Upper lobe of left lung (tissue), 6 donors: ENCODE results near the gene HS3ST2. TPM values are rescaled to one million over a fixed set of nuclear protein-coding genes. Genes with fewer than 3 reads are reported as not detected.
A peak's percentile ranks its signal among the peaks of the same experiment; 100 is the strongest.

ENCODE experiments used
- ATAC-seq, 2 donors: fragments of 200-7000 bp; cut with Tn5 transposase; one replicate each; pipeline ENCODE4 v1.9.1; 2022; ENCODE audit warnings: mild to moderate bottlenecking in 2 of 2, moderate library complexity in 2 of 2; ENCODE audit not compliant: low FRiP score in 2 of 2
- DNase-seq, 2 donors: peaks; one replicate each; pipeline ENCODE4 v3.0.0-alpha.2; 2019 to 2020
- H3K27ac ChIP-seq, 4 donors: fragments of 200-600 bp; sonication (generic); one replicate each; pipeline ENCODE4 v1.5.1; 2016 to 2019
- H3K27me3 ChIP-seq, 4 donors: fragments of 200-600 bp; sonication (generic); one replicate each; pipeline ENCODE4 v1.5.1; 2017 to 2019
- H3K36me3 ChIP-seq, 4 donors: fragments of 200-600 bp; sonication (generic); one replicate each; pipeline ENCODE4 v1.5.1; 2016 to 2019
- H3K4me1 ChIP-seq, 4 donors: fragments of 200-600 bp; sonication (generic); one replicate each; pipeline ENCODE4 v1.5.1; 2018 to 2019
- H3K4me3 ChIP-seq, 4 donors: fragments of 200-600 bp; sonication (generic); one replicate each; pipeline ENCODE4 v1.5.1; 2017 to 2019; ENCODE audit warnings: mild to moderate bottlenecking in 2 of 4, moderate library complexity in 1 of 4
- H3K9me3 ChIP-seq, 4 donors: fragments of 200-600 bp; sonication (generic); one replicate each; pipeline ENCODE4 v1.5.1; 2018 to 2019
- EP300 ChIP-seq, 4 donors: sonication (generic); formaldehyde crosslinking; IDR thresholded peaks; one replicate each; pipeline ENCODE4 v1.5.1; 2017; ENCODE audit warnings: antibody characterized with exemption in 4 of 4, control low read depth in 2 of 4
- POLR2A ChIP-seq, 4 donors: fragments of 450-650 bp; IDR thresholded peaks; one replicate each; pipeline ENCODE4 v1.5.1; 2016 to 2017; ENCODE audit warnings: antibody characterized with exemption in 4 of 4, mild to moderate bottlenecking in 2 of 4
- POLR2AphosphoS5 ChIP-seq, 2 donors: sonication (generic); formaldehyde crosslinking; IDR thresholded peaks; one replicate each; pipeline ENCODE4 v1.5.1; 2017; ENCODE audit warnings: antibody characterized with exemption in 2 of 2
- WGBS, 2 donors: methylation state at CpG; one replicate each; pipeline ENCODE4 v1.1.5; 2017 to 2018; 5-methylcytosine and 5-hydroxymethylcytosine counted together
- total RNA-seq, 6 donors: library from RNA; depleted of rRNA in 4 of 6; stranded (reverse); fragments of >200 nt in 4 of 6; gene quantifications; one replicate each; pipeline versions ENCODE4 v1.1.0 to v1.2.1, GENCODE V29; 2016 to 2021
- TF ChIP-seq, protein P1 (sequence below), 6 experiments: fragments of 450-650 bp in 4 of 6; fragments of 200-600 bp in 2 of 6; sonication (generic) in 2 of 6; IDR thresholded peaks; one replicate each; pipeline ENCODE4 v1.5.1; 2016 to 2019; ENCODE audit warnings: antibody characterized with exemption in 6 of 6
- donor health status: DM: no; HTN: no; CAD: no; lungs with moderate emphysema.
- donor health status: DM: no; HTN: yes; CAD: no; lungs with severe emphysema.

Gene HS3ST2
- total RNA-seq, 6 donors from 2014 or later: 2.8 to 18.9 (median 5.6) TPM

DNA sequence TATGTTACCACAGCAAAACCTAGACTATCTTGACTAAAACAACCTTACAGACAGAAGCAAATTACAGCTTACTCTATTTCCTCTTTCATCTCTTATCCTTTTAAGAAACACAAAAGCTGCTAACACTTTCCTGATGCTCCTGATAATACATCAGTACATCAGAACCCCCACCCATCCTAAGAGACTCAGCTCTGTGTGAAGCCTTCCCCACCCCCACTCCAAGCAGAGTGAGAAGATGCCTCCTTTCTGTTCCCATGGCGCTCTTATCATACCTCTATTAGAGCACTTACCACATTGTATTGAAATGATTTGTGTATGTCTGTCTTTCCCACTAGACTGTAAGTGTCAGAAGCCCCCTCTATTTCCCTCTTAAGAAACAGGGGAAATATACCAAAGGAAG lies 42.4 kb upstream of the HS3ST2 start:
- Histone ChIP-seq H3K4me1 (no peaks in the 10 kb centered on the region), H3K36me3 (no peaks in the 10 kb centered on the region), H3K27me3 (no peaks in the 10 kb centered on the region), H3K9me3 (no peaks in the 10 kb centered on the region), H3K4me3 (no peak overlapping the region), H3K27ac (no peak overlapping the region)
- no peak for DNase-seq
- ATAC-seq: no peak
- WGBS, 2 donors: 77 to 87% methylated on average over 1 of the region's 1 CpG
- TF ChIP-seq POLR2AphosphoS5 (IDR thresholded peaks at IDR 0.05) (no peak), EP300 (IDR thresholded peaks at IDR 0.05) (no peak), POLR2A (IDR thresholded peaks at IDR 0.05) (no peak)
- TF ChIP-seq, protein P1, sequence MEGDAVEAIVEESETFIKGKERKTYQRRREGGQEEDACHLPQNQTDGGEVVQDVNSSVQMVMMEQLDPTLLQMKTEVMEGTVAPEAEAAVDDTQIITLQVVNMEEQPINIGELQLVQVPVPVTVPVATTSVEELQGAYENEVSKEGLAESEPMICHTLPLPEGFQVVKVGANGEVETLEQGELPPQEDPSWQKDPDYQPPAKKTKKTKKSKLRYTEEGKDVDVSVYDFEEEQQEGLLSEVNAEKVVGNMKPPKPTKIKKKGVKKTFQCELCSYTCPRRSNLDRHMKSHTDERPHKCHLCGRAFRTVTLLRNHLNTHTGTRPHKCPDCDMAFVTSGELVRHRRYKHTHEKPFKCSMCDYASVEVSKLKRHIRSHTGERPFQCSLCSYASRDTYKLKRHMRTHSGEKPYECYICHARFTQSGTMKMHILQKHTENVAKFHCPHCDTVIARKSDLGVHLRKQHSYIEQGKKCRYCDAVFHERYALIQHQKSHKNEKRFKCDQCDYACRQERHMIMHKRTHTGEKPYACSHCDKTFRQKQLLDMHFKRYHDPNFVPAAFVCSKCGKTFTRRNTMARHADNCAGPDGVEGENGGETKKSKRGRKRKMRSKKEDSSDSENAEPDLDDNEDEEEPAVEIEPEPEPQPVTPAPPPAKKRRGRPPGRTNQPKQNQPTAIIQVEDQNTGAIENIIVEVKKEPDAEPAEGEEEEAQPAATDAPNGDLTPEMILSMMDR (IDR thresholded peaks at IDR 0.05): no peak

DNA sequence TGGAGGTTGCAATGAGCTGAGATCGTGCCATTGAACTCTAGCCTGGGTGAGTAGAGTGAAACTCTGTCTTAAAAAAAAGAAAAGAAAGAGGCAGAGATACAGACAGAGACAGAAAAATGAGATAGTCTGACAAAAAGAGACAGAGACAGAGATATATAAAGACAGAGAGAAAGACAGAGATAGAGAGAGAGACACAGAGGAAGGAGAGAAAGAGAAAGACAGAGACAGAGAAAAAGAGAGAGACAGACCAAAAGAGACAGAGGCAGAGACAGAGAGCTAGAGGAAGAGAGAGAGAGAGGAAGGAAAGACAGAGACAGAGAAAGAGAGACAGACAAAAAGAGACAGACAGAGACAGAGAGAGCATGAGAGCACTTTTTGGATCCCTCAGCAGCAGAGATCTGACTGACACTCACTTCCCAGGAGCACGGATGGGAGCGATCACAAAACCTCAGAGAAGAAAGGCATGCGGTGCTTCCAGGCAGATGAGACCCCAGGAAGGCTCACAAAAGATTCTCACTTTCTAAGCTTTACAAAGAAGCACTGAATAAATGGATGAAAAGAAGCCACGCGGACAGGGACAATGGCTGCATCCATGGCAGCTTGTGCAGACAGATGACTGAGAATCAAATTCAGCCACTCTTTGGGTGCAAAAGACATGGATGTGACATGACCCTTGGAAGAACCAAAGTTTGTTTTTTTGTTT lies 38.6 kb upstream of the HS3ST2 start:
- TF ChIP-seq EP300 (IDR thresholded peaks at IDR 0.05): no peak
- WGBS, 2 donors: 39 to 46% methylated on average over 6 of the region's 6 CpGs
- no peaks in the 10 kb centered on the region for H3K4me1 ChIP-seq
- H3K36me3 ChIP-seq: no peaks in the 10 kb centered on the region
- H3K4me3 ChIP-seq: no peak overlapping the region
- no peak overlapping the region for H3K27ac ChIP-seq
- ATAC-seq (no peak), DNase-seq (no peak)
- H3K27me3 ChIP-seq: no peaks in the 10 kb centered on the region
- H3K9me3 ChIP-seq: no peaks in the 10 kb centered on the region

DNA sequence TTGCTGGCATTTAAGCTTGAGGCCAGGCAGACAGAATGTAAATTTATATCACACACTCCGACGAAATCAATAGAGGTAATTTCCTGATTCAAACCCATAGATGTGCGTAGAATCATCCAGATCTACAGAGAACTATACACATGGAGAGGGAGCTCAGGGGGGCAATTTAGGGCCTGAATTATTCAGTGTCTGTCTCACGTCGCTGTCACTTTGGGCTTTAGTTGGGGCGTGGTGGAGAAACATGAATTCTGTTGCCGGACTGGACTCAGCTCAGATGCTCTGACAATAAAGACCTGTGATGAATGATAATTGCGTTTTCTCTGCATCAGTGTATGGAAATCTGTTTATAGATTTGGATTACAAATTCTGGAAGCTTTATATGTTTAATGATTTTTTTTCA lies 32.5 kb upstream of the HS3ST2 start:
- ATAC-seq: no peak
- Histone ChIP-seq H3K4me3 (no peak overlapping the region), H3K36me3 (no peaks in the 10 kb centered on the region), H3K27me3 (no peaks in the 10 kb centered on the region), H3K4me1 (no peaks in the 10 kb centered on the region), H3K9me3 (no peaks in the 10 kb centered on the region), H3K27ac (no peak overlapping the region)
- 79 to 85% methylated on average over 8 of the region's 8 CpGs for WGBS, 2 donors
- TF ChIP-seq POLR2AphosphoS5 (IDR thresholded peaks at IDR 0.05): no peak
- DNase-seq: no peak

DNA sequence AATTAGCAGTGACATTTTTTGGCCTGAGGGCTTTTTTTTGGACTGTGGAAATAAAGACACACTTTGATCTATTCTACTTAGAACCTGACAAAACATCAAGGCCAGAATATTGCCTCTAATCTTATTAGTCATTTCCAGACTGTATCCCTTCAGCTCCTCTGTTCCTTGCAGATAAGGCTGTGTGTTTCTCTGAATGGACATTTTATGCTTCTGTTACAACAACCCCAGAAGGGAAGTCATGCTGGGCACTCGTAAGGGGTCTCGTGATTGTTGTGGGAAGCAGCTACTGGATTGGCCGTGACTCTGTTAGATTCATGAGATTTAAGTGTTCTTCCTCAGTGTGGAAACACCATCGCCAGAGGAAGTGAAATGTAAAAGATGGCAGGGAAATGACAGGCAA lies 31.6 kb upstream of the HS3ST2 start:
- H3K27me3 ChIP-seq: no peaks in the 10 kb centered on the region
- H3K4me1 ChIP-seq: no peaks in the 10 kb centered on the region
- H3K9me3 ChIP-seq: no peaks in the 10 kb centered on the region
- DNase-seq (peak in 1 of 2 donors; percentile 33), ATAC-seq (peak in 1 of 2 donors; percentile 47)
- H3K27ac ChIP-seq: no peak overlapping the region
- H3K4me3 ChIP-seq: no peak overlapping the region
- no peaks in the 10 kb centered on the region for H3K36me3 ChIP-seq
- WGBS, 2 donors: 29 to 35% methylated on average over 4 of the region's 4 CpGs
- TF ChIP-seq EP300 (IDR thresholded peaks at IDR 0.05): no peak
- no peak for TF ChIP-seq POLR2A (IDR thresholded peaks at IDR 0.05)
- TF ChIP-seq POLR2AphosphoS5 (IDR thresholded peaks at IDR 0.05): no peak
- TF ChIP-seq, protein P1 (IDR thresholded peaks at IDR 0.05): no peak

DNA sequence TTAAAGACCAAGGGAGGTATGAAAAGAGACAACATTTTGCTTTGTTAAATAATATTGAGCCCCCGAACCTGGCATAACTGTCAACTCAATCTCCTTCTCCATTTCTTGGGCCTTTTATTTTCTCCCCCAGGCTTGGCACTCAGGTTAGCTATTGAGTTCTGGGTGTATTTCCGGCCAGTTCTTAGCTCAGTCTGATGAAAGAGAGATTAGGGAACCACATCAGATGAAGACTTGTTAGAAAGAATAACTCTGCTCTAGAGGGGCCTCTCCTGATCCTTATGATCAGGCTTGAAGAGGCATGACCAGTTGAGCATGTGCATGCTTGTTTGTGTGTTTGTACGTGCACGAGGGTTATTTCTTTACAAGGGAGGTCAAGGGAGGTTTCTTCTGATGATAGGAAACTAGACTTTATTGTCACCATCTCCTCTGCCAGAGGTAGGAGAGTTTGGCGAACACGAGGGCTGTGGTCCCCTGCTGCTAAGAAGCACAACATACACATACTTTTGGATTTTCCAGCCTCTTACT lies 29.2 kb upstream of the HS3ST2 start:
- H3K4me3 ChIP-seq: no peak overlapping the region
- H3K9me3 ChIP-seq: no peaks in the 10 kb centered on the region
- no peak for DNase-seq
- H3K27me3 ChIP-seq: no peaks in the 10 kb centered on the region
- no peak for ATAC-seq
- no peak for TF ChIP-seq POLR2A (IDR thresholded peaks at IDR 0.05)
- no peaks in the 10 kb centered on the region for H3K36me3 ChIP-seq
- 73 to 79% methylated on average over 6 of the region's 6 CpGs for WGBS, 2 donors
- no peak overlapping the region for H3K27ac ChIP-seq
- H3K4me1 ChIP-seq: no peaks in the 10 kb centered on the region

DNA sequence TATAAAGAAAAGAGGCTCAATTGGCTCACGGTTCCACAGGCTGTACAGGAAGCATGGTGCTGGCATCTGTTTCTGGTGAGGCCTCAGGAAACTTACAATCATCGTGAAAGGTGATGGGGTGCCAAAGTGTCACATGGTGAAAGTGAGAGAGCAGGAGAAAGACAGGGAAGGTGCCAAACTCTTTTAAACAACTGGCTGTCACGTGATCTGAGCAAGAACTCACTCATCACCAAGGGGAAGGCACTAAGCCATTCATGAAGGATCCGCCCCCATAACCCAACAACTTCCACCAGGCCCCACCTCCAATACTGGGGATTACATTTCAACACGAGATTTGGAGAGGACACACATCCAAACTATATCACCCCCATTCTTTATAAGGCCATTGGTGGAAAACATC lies 28.4 kb upstream of the HS3ST2 start:
- no peaks in the 10 kb centered on the region for H3K4me1 ChIP-seq
- 71 to 84% methylated on average over 5 of the region's 5 CpGs for WGBS, 2 donors
- DNase-seq (no peak), ATAC-seq (no peak)
- H3K36me3 ChIP-seq: no peaks in the 10 kb centered on the region
- no peaks in the 10 kb centered on the region for H3K9me3 ChIP-seq
- TF ChIP-seq, protein P1 (IDR thresholded peaks at IDR 0.05): no peak
- no peak for TF ChIP-seq POLR2A (IDR thresholded peaks at IDR 0.05)
- no peak for TF ChIP-seq POLR2AphosphoS5 (IDR thresholded peaks at IDR 0.05)
- TF ChIP-seq EP300 (IDR thresholded peaks at IDR 0.05): no peak
- H3K27me3 ChIP-seq: no peaks in the 10 kb centered on the region
- no peak overlapping the region for H3K4me3 ChIP-seq
- H3K27ac ChIP-seq: no peak overlapping the region
